H9 (cell line): ENCODE data around the gene FNDC3A. TPM values are rescaled to one million over a fixed set of nuclear protein-coding genes. Genes with fewer than 3 reads are reported as not detected.

Experiments used
- DNase-seq: peaks from one replicate; pipeline ENCODE4 v3.0.0-alpha.2; 2017
- H2AFZ ChIP-seq: one replicate; pipeline ENCODE4 v1.6.1; 2013; ENCODE audit warnings: mild to moderate bottlenecking, low read length, control low read depth, moderate library complexity
- H2AK5ac ChIP-seq: 2 replicates; pipeline ENCODE4 v1.6.1; 2013; ENCODE audit warnings: low read length, control low read depth, mixed read lengths; ENCODE audit not compliant: insufficient read length
- H2BK120ac ChIP-seq: one replicate; pipeline ENCODE4 v1.6.1; 2013; ENCODE audit warnings: low read depth, mild to moderate bottlenecking, low read length, control low read depth, inconsistent platforms; ENCODE audit not compliant: poor library complexity, severe bottlenecking
- H2BK12ac ChIP-seq: 2 replicates; pipeline ENCODE4 v1.6.1; 2013; ENCODE audit warnings: low read length, control low read depth, mixed read lengths, low read depth; ENCODE audit not compliant: insufficient read length
- H2BK15ac ChIP-seq: 2 replicates; pipeline ENCODE4 v1.6.1; 2013; ENCODE audit warnings: low read depth, low read length, control low read depth
- H2BK20ac ChIP-seq: one replicate; pipeline ENCODE4 v1.6.1; 2013; ENCODE audit warnings: low read depth, mild to moderate bottlenecking, low read length, control low read depth, inconsistent platforms; ENCODE audit not compliant: poor library complexity, severe bottlenecking
- H2BK5ac ChIP-seq: 2 replicates; pipeline ENCODE4 v1.6.1; 2013; ENCODE audit warnings: low read length, control low read depth, mixed read lengths; ENCODE audit not compliant: insufficient read length
- H3K14ac ChIP-seq: 2 replicates; pipeline ENCODE4 v1.6.1; 2013; ENCODE audit warnings: low read length, control low read depth; ENCODE audit not compliant: insufficient read depth
- H3K18ac ChIP-seq: 2 replicates; pipeline ENCODE4 v1.6.1; 2013; ENCODE audit warnings: low read depth, mild to moderate bottlenecking, mixed read lengths, low read length, control low read depth; ENCODE audit not compliant: insufficient read length
- H3K23ac ChIP-seq: 2 replicates; pipeline ENCODE4 v1.6.1; 2013; ENCODE audit warnings: low read length, control low read depth, mixed read lengths, low read depth; ENCODE audit not compliant: insufficient read length
- H3K23me2 ChIP-seq: 2 replicates; pipeline ENCODE4 v1.6.1; 2013; ENCODE audit warnings: low read depth, mild to moderate bottlenecking, mixed read lengths, low read length, control low read depth; ENCODE audit not compliant: insufficient read length, poor library complexity, severe bottlenecking
- H3K27ac ChIP-seq: 2 replicates; pipeline ENCODE4 v1.5.1; 2013; ENCODE audit warnings: low read length, control low read depth, mixed read lengths, low read depth; ENCODE audit not compliant: insufficient read length
- H3K27me3 ChIP-seq: 2 replicates; pipeline ENCODE4 v1.6.1; 2013; ENCODE audit warnings: low read length, control low read depth, inconsistent platforms; ENCODE audit not compliant: insufficient read depth
- H3K4ac ChIP-seq: 2 replicates; pipeline ENCODE4 v1.6.1; 2013; ENCODE audit warnings: low read depth, mild to moderate bottlenecking, control low read depth, inconsistent platforms, low read length, moderate library complexity
- H3K4me1 ChIP-seq: 2 replicates; pipeline ENCODE4 v1.6.1; 2013; ENCODE audit warnings: low read length, control low read depth, inconsistent platforms; ENCODE audit not compliant: insufficient read depth
- H3K4me2 ChIP-seq: 2 replicates; pipeline ENCODE4 v1.6.1; 2013; ENCODE audit warnings: low read length, control low read depth, mixed read lengths; ENCODE audit not compliant: insufficient read length, insufficient read depth
- H3K56ac ChIP-seq: 2 replicates; pipeline ENCODE4 v1.6.1; 2013; ENCODE audit warnings: low read depth, mild to moderate bottlenecking, mixed read lengths, low read length, control low read depth; ENCODE audit not compliant: insufficient read length
- H3K79me1 ChIP-seq: 2 replicates; pipeline ENCODE4 v1.6.1; 2013; ENCODE audit warnings: low read depth, mild to moderate bottlenecking, moderate library complexity, low read length, control low read depth, inconsistent platforms; ENCODE audit not compliant: insufficient read depth, poor library complexity, severe bottlenecking
- H3K79me2 ChIP-seq: 2 replicates; pipeline ENCODE4 v1.6.1; 2013; ENCODE audit warnings: low read length, control low read depth, inconsistent platforms; ENCODE audit not compliant: insufficient read depth
- H3K9ac ChIP-seq: 2 replicates; pipeline ENCODE4 v1.6.1; 2013; ENCODE audit warnings: low read length, control low read depth, mixed read lengths; ENCODE audit not compliant: insufficient read length; ENCODE audit errors: extremely low read depth
- H3K9me3 ChIP-seq: one replicate; pipeline ENCODE4 v1.6.1; 2013; ENCODE audit warnings: low read depth, low read length, inconsistent platforms; ENCODE audit not compliant: control insufficient read depth
- H3T11ph ChIP-seq: one replicate; pipeline ENCODE4 v1.6.1; 2013; ENCODE audit warnings: mild to moderate bottlenecking, low read length, control low read depth, inconsistent platforms
- H4K20me1 ChIP-seq: one replicate; pipeline ENCODE4 v1.6.1; 2013; ENCODE audit not compliant: control insufficient read depth, insufficient read length, insufficient read depth
- H4K5ac ChIP-seq: 2 replicates; pipeline ENCODE4 v1.6.1; 2013; ENCODE audit warnings: low read depth, mild to moderate bottlenecking, mixed read lengths, low read length, control low read depth; ENCODE audit not compliant: insufficient read length
- H4K8ac ChIP-seq: replicated peaks from 2 replicates; pipeline ENCODE4 v1.6.1; 2013; ENCODE audit warnings: low read length, control low read depth, mixed read lengths, low read depth; ENCODE audit not compliant: insufficient read length
- H4K91ac ChIP-seq: 2 replicates; pipeline ENCODE4 v1.6.1; 2013; ENCODE audit warnings: low read depth, mild to moderate bottlenecking, moderate library complexity, mixed read lengths, low read length, control low read depth; ENCODE audit not compliant: insufficient read length
- H3K27ac Mint-ChIP-seq, 3 experiments: 2 replicates in 2 of 3; 3 replicates in 1 of 3; pipeline ENCODE4 v1.8.0; 2020 to 2021; ENCODE audit warnings: mixed read lengths in 3 of 3, mild to moderate bottlenecking in 1 of 3, moderate library complexity in 1 of 3
- H3K27me3 Mint-ChIP-seq: 2 replicates; pipeline ENCODE4 v1.8.0; 2021; ENCODE audit warnings: low read depth, mild to moderate bottlenecking, moderate library complexity, mixed read lengths
- H3K36me3 Mint-ChIP-seq, 3 experiments: 2 replicates in 2 of 3; 3 replicates in 1 of 3; pipeline ENCODE4 v1.8.0; 2020 to 2021; ENCODE audit warnings: low read depth in 3 of 3, mixed read lengths in 3 of 3; ENCODE audit not compliant: insufficient read depth in 1 of 3
- H3K4me1 Mint-ChIP-seq, 2 experiments: 2 replicates each; pipeline ENCODE4 v1.8.0; 2020; ENCODE audit warnings: mixed read lengths in 2 of 2
- H3K4me3 Mint-ChIP-seq, 2 experiments: 2 replicates in 1 of 2; 3 replicates in 1 of 2; pipeline ENCODE4 v1.8.0; 2020 to 2021; ENCODE audit warnings: mild to moderate bottlenecking in 2 of 2, mixed read lengths in 2 of 2, moderate library complexity in 1 of 2
- H3K9me3 Mint-ChIP-seq, 2 experiments: 2 replicates in 1 of 2; 3 replicates in 1 of 2; pipeline ENCODE4 v1.8.0; 2020; ENCODE audit warnings: mild to moderate bottlenecking in 2 of 2, mixed read lengths in 2 of 2, moderate library complexity in 1 of 2
- CTCF ChIP-seq: fragments of 200-600 bp; sonication (generic); conservative IDR thresholded peaks from 3 replicates; pipeline ENCODE4 v1.8.0; 2021; ENCODE audit warnings: antibody characterized with exemption, mild to moderate bottlenecking
- WGBS: extraction: QIAGEN DNeasy Blood & Tissue Kit; methylation state at CpG from one replicate; pipeline ENCODE4 v1.1.7; 2013; ENCODE audit warnings: missing lambda C conversion rate, low lambda C conversion rate, mixed read lengths; ENCODE audit not compliant: insufficient read length; ENCODE audit errors: extremely low coverage; 5-methylcytosine and 5-hydroxymethylcytosine counted together
- total RNA-seq: library from RNA; stranded (reverse); gene quantifications from 2 replicates; pipeline ENCODE4 v1.2.1, GENCODE V29; 2021

The FNDC3A gene
- total RNA-seq, 1 experiment from 2014 or later: 27.4 TPM

GRCh38 chr13:49026851-49027250 is 51.1 kb downstream of the FNDC3A start:
- Histone ChIP-seq H3T11ph (no peak overlapping the region), H2BK15ac (no peak overlapping the region), H2AFZ (no peak overlapping the region), H3K4ac (no peak overlapping the region), H3K27me3 (no peaks in the 10 kb centered on the region), H4K5ac (no peak overlapping the region), H3K23ac (no peak overlapping the region), H2BK5ac (no peak overlapping the region), H2BK20ac (no peak overlapping the region), H3K9me3 (no peaks in the 10 kb centered on the region), H2BK12ac (no peak overlapping the region), H4K91ac (no peak overlapping the region), H3K23me2 (no peaks in the 10 kb centered on the region), H4K8ac (no peak overlapping the region), H3K56ac (no peak overlapping the region), H3K27ac (no peak overlapping the region), H2BK120ac (no peak overlapping the region), H3K14ac (no peak overlapping the region), H3K9ac (no peak overlapping the region), H3K4me2 (no peak overlapping the region), H4K20me1 (no peaks in the 10 kb centered on the region), H3K4me1 (no peaks in the 10 kb centered on the region), H2AK5ac (no peak overlapping the region), H3K18ac (no peak overlapping the region), H3K79me2 (no peaks in the 10 kb centered on the region), H3K79me1 (no peaks in the 10 kb centered on the region)
- peaks cover 18 to 24% (median 22%) of the 10 kb centered on the region in 3 experiments for H3K36me3 Mint-ChIP-seq
- DNase-seq: no peak
- no peaks in the 10 kb centered on the region for H3K27me3 Mint-ChIP-seq
- no peak overlapping the region for H3K4me3 Mint-ChIP-seq
- peaks cover 7 to 9% of the 10 kb centered on the region in 2 experiments; a peak in 3 of 4 replicates for H3K4me1 Mint-ChIP-seq
- TF ChIP-seq CTCF: no peak
- no peak overlapping the region for H3K27ac Mint-ChIP-seq
- no CpG with 5 or more reads among the region's 1 CpG for WGBS
- no peaks in the 10 kb centered on the region; a peak in 2 of 5 replicates for H3K9me3 Mint-ChIP-seq
